GM21515 (cell line): ENCODE results near the gene PIK3C2G.

Experiments
- ATAC-seq: cut with Tn5 transposase; IDR thresholded peaks from one replicate; pipeline ENCODE4 v1.9.1; 2021; ENCODE audit not compliant: unreplicated experiment

PIK3C2G gene

DNA sequence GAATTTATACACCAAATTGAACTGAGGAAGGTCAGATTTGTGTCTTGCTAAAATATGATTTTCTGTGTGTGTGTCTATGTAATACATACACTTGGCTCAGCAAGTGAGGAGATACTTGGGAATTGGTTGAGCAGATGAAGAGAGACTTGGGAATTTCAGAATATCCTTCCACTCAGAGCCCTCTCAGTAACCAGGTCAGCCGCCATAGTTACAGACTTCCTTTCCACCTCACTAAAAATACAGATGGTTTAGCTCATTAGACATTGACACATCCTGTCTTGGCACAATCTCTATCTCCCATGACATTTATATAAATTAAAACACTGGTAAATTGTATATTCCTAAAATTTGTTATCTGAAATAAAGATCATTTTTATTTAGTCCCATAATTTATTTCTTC lies 15.9 kb downstream of the PIK3C2G start:
- no peak for ATAC-seq

DNA sequence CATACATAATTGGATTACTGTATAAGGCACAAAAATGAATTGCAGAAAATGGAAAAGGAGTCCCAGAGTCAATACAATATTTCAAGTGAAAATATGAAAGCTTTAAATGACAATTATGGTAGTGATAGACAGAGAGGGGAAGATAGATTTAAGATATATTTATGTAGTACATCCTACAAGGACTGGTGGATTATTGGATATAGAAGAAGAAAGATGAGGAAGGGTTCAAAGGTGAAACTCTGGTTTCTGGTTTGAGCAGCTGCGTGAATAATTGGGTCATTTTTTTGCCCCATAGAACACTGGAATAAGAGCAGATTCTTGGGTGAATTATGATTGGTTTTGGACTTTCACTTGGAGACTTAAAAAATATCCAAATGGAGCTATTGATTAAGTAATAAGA lies 19.4 kb downstream of the PIK3C2G start:
- no peak for ATAC-seq

- ATAC-seq = no peak
Measured at GRCh38 chr12:18281941-18282340, 20.6 kb downstream of the PIK3C2G start.

GRCh38 chr12:18283831-18284230 lies 22.5 kb downstream of the PIK3C2G start:
- ATAC-seq = no peak

DNA sequence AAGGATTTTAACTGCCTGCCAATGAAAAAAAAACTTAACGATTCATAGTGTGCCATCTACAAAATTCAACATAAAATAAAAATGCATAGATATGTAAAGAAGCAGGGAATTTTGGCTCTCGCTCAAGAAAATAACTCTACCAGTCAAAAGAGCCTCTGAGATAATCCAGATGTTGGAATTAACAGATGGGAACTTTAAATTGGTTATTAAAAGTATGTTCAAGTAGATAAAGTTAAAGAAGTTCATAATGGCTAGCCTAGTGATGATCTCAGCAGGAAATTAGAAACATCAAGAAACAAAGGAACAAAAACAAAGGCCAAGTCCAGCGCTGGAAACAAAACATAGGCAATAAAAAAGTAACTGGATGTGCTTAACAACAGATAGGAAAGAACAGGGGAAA lies 23.1 kb downstream of the PIK3C2G start:
- ATAC-seq = no peak

DNA sequence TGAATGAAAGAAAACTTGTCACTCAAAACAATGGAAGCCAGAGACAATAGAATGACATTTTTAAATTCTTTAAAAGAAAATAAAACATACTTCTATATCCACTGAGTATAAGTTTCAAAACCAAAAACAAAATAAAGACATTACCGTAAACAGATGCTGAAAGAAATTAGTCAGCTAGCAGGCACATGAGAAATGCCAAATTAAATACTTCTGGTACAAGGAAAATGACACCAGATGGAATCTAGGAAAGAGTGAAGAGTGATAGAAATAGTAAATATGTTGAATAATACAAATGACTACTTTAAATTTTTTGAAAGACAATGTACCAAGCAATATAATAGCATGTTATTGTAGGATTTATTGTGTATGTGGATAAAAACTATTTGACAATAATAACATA lies 23.8 kb downstream of the PIK3C2G start:
- no peak for ATAC-seq

DNA sequence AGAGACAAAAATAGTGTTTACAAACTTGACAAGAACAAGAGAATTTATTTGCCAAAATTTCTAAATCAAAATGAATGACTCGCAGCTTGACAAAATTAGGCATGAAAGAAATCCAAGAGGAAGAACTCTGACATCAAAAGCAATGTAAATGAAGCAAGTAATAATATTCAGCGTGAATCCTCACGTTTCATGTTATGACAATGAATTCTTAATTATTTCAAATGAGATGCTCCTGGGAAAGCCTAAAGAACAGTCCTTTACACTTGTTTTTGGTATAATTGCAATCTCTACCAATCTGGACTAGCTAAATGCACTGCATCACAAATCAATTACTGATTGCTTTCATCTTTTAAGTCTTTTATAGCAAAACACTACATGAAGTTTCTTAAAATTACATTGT lies 29.1 kb downstream of the PIK3C2G start:
- no peak for ATAC-seq

DNA sequence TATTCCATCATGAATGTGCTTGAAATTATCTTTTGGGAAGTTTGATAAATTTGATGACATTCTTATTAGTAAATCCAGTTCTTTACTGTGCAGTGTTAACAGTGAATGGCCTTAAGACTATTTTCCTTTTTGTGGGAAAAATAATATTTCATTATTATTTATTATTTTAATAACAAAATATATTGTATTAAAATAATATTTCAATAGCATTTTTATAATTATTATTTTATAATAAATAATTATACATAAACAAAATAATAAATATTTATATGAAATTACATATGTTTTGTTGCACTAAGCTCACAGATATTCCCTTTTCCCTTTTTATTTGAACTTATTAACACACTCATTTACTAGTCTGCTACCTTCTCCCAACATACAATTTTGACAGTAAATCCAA lies 33.6 kb downstream of the PIK3C2G start:
- no peak for ATAC-seq

GRCh38 chr12:18296201-18296908 lies 35.0 kb downstream of the PIK3C2G start:
- ATAC-seq = no peak

DNA sequence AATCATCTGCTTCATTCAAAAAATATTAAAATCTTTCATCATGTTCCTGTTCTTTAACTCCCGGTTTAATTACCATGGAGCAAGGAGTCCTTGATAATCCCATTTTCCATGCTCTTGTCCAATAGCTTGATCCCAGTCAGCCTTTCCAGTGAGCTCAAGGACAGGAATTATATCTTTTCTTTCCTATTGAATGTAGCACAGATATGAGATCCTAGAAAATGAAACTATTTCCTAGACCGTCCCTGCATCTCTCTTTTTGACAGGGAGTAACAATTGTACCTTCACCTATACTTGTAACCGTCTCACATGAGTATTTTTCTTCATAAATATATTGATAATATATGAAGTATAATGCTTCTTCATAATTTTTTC lies 35.6 kb downstream of the PIK3C2G start:
- ATAC-seq = no peak

GRCh38 chr12:18297902-18298301 lies 36.6 kb downstream of the PIK3C2G start:
- no peak for ATAC-seq

DNA sequence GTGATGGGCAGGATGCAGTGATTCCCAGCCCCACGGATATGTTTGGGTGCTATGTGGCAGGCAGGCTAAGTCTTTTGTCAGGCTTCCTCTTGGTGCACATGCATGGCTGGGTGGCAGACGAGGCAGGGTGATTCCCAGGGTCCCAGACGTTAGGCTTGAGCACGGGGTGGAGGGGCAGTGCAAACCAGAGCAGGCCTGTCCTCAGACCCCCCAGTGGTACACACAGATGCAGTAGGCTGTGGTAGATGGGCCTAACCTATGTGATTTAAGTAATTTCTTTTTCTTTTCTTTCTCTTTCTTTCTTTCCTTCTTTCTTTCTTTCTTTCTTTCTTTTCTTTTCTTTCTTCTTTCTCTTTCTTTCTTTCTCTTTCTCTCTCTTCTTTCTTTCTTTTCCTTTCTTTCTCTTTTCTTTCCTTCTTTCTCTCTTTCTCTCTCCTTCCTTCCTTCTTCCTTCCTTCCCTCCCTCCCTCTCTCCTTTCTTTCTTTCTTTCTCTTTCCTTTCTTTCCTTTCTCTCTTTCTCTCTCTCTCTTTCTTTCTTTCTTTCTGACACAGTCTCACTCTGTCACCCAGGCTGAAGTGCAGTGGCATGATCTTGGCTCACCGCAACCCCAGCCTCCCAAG lies 41.6 kb downstream of the PIK3C2G start:
- ATAC-seq = no peak

GRCh38 chr12:18304609-18305008 lies 43.3 kb downstream of the PIK3C2G start:
- ATAC-seq = no peak

DNA sequence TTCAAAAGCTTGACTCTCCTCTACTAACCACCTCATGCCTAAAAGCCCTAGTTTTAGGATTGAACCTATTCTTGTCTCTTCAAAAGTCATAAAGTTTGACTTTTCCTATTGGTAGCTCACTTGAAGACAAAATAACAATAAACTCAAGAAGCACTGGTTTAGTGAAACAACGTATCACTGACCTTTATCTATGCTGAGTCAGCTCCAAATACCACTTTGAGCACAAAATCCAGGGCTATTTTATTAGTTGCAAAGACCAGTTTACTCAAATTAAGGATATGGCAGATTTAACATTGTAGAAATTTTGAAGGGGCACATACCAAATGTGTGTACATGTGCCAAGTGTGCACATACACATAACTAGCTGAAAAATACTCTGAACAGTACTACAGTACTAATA lies 45.0 kb downstream of the PIK3C2G start:
- ATAC-seq = no peak

DNA sequence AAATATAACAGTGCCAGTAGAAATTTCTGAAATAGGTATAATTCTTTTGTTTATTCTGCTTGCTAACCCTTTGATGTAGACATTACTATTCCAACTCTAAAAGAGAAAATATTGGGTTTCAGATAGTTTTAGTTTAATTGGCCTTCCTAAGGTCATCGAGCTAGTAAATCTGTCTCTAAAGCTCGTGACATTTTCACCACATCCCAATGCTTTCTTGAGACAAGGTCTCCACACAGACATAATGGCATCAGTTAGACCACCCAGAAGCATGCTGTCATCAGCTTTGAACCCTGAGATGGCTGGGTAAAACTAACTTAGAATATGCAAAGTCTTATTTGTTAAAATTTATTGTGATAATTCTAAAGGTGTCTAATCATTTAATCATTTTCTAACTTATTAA lies 52.0 kb downstream of the PIK3C2G start:
- ATAC-seq = no peak

DNA sequence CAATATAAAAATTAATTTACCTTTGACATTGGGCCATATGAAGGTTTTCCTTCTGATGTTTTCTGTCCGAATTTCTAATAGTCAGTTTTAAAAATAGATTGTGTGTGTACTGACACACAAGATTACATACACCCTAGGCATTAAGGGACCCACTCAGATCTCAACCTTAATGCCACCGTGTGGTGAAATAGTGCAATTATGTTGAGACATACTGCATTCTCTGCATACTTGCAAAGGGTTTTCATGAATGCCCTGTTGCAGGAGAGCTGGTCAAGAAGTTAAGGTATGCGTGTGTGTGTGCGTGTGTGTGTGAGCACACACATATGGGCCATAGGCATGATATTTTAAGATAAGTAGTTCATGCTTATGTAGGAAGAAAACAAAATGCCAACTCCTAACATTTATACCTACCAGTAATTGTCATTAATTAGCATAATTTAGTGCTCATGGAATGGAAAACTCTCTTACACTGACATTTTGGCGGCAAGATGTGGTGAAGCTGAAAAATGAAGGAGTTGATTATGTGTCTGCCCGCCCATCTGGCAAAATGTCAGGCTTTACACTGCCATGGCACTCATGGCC lies 58.8 kb downstream of the PIK3C2G start:
- ATAC-seq = no peak

DNA sequence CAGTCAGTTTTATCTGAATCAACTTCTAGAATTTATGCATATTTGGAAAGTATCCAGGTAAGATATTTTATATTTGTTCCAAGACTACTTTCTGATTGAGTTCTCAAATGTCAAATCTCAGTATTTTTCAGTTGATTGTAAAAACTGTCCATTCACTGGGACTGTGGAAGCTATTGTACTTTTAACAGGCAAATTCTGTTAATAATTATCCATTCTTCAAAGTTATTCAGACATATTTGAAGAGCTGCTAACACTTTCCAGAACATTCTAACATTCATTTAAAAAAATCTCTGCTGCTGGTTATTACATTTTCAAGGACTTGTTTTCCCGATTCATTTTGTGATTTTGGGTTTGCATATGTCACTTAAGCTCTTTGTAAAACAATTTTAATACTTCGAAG lies 59.7 kb downstream of the PIK3C2G start:
- no peak for ATAC-seq

DNA sequence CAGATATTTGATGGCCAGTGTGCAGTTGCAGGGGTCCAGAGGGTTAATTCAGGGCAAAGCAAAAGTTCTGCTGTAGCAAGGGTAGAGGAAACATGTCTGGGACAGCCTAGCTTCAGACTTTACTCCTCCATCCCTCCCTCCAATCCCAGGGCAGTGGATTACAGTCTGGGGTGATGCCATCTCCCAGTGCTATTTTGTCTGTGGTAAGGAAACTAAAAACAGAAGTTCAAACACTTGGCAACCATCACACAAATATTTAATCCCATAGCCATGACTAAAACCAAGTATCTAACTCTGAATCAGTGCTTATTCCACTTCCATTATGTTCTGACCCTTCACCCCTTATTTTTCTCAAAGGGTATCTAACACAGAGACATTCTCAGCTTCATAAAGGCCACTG lies 61.8 kb downstream of the PIK3C2G start:
- ATAC-seq = no peak

- no peak for ATAC-seq
Measured at GRCh38 chr12:18327036-18327435, 65.7 kb downstream of the PIK3C2G start.

GRCh38 chr12:18332173-18332572 lies 70.9 kb downstream of the PIK3C2G start:
- ATAC-seq = no peak

GRCh38 chr12:18339633-18340032 lies 78.3 kb downstream of the PIK3C2G start:
- no peak for ATAC-seq

- ATAC-seq = no peak
Measured at GRCh38 chr12:18340186-18340585, 78.9 kb downstream of the PIK3C2G start.

DNA sequence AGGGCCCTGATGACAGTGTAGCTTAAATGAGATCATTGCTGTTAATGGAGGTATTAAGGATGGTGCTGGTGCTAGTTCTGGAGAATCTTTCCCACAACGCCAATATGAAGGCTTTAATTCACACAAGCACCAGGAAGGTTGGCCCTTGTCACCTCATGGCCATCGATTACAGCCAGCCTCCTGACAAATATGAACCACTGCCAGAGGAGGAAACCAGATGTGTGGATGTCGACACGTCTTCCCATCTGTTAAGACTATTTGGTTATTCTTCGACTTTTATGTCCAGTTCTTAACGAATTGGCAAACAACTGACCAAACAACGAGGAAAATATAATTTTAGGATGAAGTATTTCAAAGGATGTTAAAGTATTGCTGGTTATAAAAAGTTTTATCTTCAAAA lies 79.5 kb downstream of the PIK3C2G start:
- ATAC-seq = no peak
